DMS79 (cell line): ENCODE results near the gene TMEM131.
"Not testable (repeated sequence)": the region's sequence is repeated elsewhere in the genome, so short reads cannot be mapped to it uniquely, and the experiment has no call there.

Experiments
- DNase-seq: peaks from one replicate; lab custom pipeline; 2025; lab: John Stamatoyannopoulos, UW

TMEM131 gene

GRCh38 chr2:97995734-97996624, at the start of gene TMEM131:
TSS of gene TMEM131 (minus strand) at chr2:97995948. CDS start at chr2:97995662, 286 bp downstream.
- DNase-seq, result peak; percentile 86

- DNase-seq, result not testable (repeated sequence)
These were observed 49.0 kb upstream of the TMEM131 start for GRCh38 chr2:98044730-98045129.

GRCh38 chr2:98043101-98043500, 47.4 kb upstream of the TMEM131 start:
- DNase-seq, result no peak

GRCh38 chr2:98040331-98040939, 44.7 kb upstream of the TMEM131 start:
- no peak for DNase-seq

GRCh38 chr2:98039085-98039756, 43.5 kb upstream of the TMEM131 start:
- no peak for DNase-seq

GRCh38 chr2:98037666-98038336, 42.1 kb upstream of the TMEM131 start:
- DNase-seq, result no peak

GRCh38 chr2:98037206-98037605, 41.5 kb upstream of the TMEM131 start:
- DNase-seq, result no peak

GRCh38 chr2:98036349-98037000, 40.7 kb upstream of the TMEM131 start:
- DNase-seq, result peak; percentile 32

- DNase-seq, result no peak
These were observed 39.0 kb upstream of the TMEM131 start for GRCh38 chr2:98034745-98035144.

GRCh38 chr2:98032086-98032485, 36.3 kb upstream of the TMEM131 start:
- DNase-seq, result no peak

GRCh38 chr2:98029718-98030222, 34.0 kb upstream of the TMEM131 start:
- DNase-seq, result no peak

- DNase-seq, result no peak
These were observed 33.4 kb upstream of the TMEM131 start for GRCh38 chr2:98028931-98029717.

GRCh38 chr2:98028101-98028561, 32.4 kb upstream of the TMEM131 start:
- DNase-seq, result no peak

- no peak for DNase-seq
These were observed 31.8 kb upstream of the TMEM131 start for GRCh38 chr2:98027538-98027937.

- no peak for DNase-seq
These were observed 31.3 kb upstream of the TMEM131 start for GRCh38 chr2:98026927-98027522.

GRCh38 chr2:98026292-98026691, 30.5 kb upstream of the TMEM131 start:
- DNase-seq, result no peak

- no peak for DNase-seq
These were observed 29.8 kb upstream of the TMEM131 start for GRCh38 chr2:98025481-98026037.

- DNase-seq, result not testable (repeated sequence)
These were observed 26.3 kb upstream of the TMEM131 start for GRCh38 chr2:98022067-98022466.

GRCh38 chr2:98020992-98021713, 25.4 kb upstream of the TMEM131 start:
- no peak for DNase-seq
